ENCODE results near the gene SLC2A11.

The SLC2A11 gene

GRCh38 chr22:23832226-23833016 lies 25.3 kb upstream of the SLC2A11 start:
- no peak for DNase-seq

- DNase-seq: no peak
These were observed 24.5 kb upstream of the SLC2A11 start for GRCh38 chr22:23833017-23833751.

GRCh38 chr22:23833911-23834317 lies 23.8 kb upstream of the SLC2A11 start:
- DNase-seq: no peak

- no peak for DNase-seq
These were observed 23.3 kb upstream of the SLC2A11 start for GRCh38 chr22:23834406-23834792.

- DNase-seq: no peak
These were observed 22.7 kb upstream of the SLC2A11 start for GRCh38 chr22:23834793-23835483.

- no peak for DNase-seq
These were observed 22.1 kb upstream of the SLC2A11 start for GRCh38 chr22:23835484-23836144.

GRCh38 chr22:23836281-23836680 lies 21.4 kb upstream of the SLC2A11 start:
- no peak for DNase-seq

GRCh38 chr22:23836692-23837495 lies 20.8 kb upstream of the SLC2A11 start:
- no peak for DNase-seq

GRCh38 chr22:23837496-23837859 lies 20.2 kb upstream of the SLC2A11 start:
- DNase-seq: no peak

GRCh38 chr22:23837911-23838680 lies 19.6 kb upstream of the SLC2A11 start:
- peak; percentile 52 for DNase-seq

- DNase-seq: peak; percentile 98
These were observed 18.8 kb upstream of the SLC2A11 start, which contains the start of gene DERL3 for GRCh38 chr22:23838681-23839468. Gene DERL3, minus strand, starts transcription at chr22:23839006. Its CDS starts 19 bp downstream, at chr22:23838987.

GRCh38 chr22:23840026-23840425 lies 17.6 kb upstream of the SLC2A11 start:
- DNase-seq: no peak

- DNase-seq: no peak
These were observed 16.4 kb upstream of the SLC2A11 start for GRCh38 chr22:23841292-23841691.

- peak; percentile 69 for DNase-seq
These were observed 15.8 kb upstream of the SLC2A11 start for GRCh38 chr22:23841736-23842445.

- no peak for DNase-seq
These were observed 15.1 kb upstream of the SLC2A11 start for GRCh38 chr22:23842599-23842998.

GRCh38 chr22:23844739-23845202 lies 12.9 kb upstream of the SLC2A11 start:
- DNase-seq: no peak

GRCh38 chr22:23845265-23846080 lies 12.2 kb upstream of the SLC2A11 start:
- no peak for DNase-seq

- no peak for DNase-seq
These were observed 11.6 kb upstream of the SLC2A11 start for GRCh38 chr22:23846081-23846469.
